Neural cell (in vitro differentiated cells): Measurements from ENCODE around the gene NET1. TPM values are rescaled to one million over a fixed set of nuclear protein-coding genes. Genes with fewer than 3 reads are reported as not detected.

ENCODE experiments used
- H2AFZ ChIP-seq: fragments of 200-600, 300-800 bp; sonication (generic), shearing (Covaris generic); 2 replicates; pipeline ENCODE4 v1.6.0; 2014; ENCODE audit warnings: low read depth, mild to moderate bottlenecking, antibody characterized with exemption, low read length, moderate library complexity
- H3F3A ChIP-seq: fragments of 200-600 bp; shearing (Covaris generic); 2 replicates; pipeline ENCODE4 v1.6.1; 2016; ENCODE audit warnings: mild to moderate bottlenecking, moderate library complexity, mixed read lengths, antibody characterized with exemption, low read length; ENCODE audit not compliant: insufficient read depth, poor library complexity, severe bottlenecking
- H3K27ac ChIP-seq: fragments of 200-600, 300-800 bp; sonication (generic), shearing (Covaris generic); 2 replicates; pipeline ENCODE4 v1.5.1; 2014; ENCODE audit warnings: mild to moderate bottlenecking, low read length, moderate library complexity
- H3K27me3 ChIP-seq: fragments of 300-800, 200-600 bp; sonication (generic), shearing (Covaris generic); 2 replicates; pipeline ENCODE4 v1.6.0; 2014; ENCODE audit warnings: mild to moderate bottlenecking, low read depth, low read length, moderate library complexity; ENCODE audit not compliant: insufficient read depth
- H3K36me3 ChIP-seq: fragments of 300-800, 200-600 bp; sonication (generic), shearing (Covaris generic); 2 replicates; pipeline ENCODE4 v1.5.1; 2014; ENCODE audit warnings: mild to moderate bottlenecking, antibody characterized with exemption, low read length, moderate library complexity; ENCODE audit not compliant: insufficient read depth
- H3K4me2 ChIP-seq: fragments of 300-800, 200-600 bp; sonication (generic), shearing (Covaris generic); 2 replicates; pipeline ENCODE4 v1.6.0; 2014; ENCODE audit warnings: mild to moderate bottlenecking, low read length
- H3K4me3 ChIP-seq: fragments of 300-800, 200-600 bp; sonication (generic), shearing (Covaris generic); 2 replicates; pipeline ENCODE4 v1.5.1; 2014; ENCODE audit warnings: mild to moderate bottlenecking, low read length, moderate library complexity
- H3K79me2 ChIP-seq: fragments of 200-600 bp; shearing (Covaris generic); replicated peaks from 2 replicates; pipeline ENCODE4 v1.6.0; 2014; ENCODE audit warnings: mild to moderate bottlenecking, low read length, moderate library complexity; ENCODE audit not compliant: insufficient read depth
- H3K9ac ChIP-seq: fragments of 300-800, 200-600 bp; sonication (generic), shearing (Covaris generic); 2 replicates; pipeline ENCODE4 v1.6.1; 2016; ENCODE audit warnings: mild to moderate bottlenecking, low read length, mixed read lengths
- H3K9me2 ChIP-seq: fragments of 200-600 bp; shearing (Covaris generic); 2 replicates; pipeline ENCODE4 v1.6.1; 2016; ENCODE audit warnings: mild to moderate bottlenecking, low read length, mixed read lengths; ENCODE audit not compliant: insufficient read depth
- H3K9me3 ChIP-seq: fragments of 200-600, 300-800 bp; sonication (generic), shearing (Covaris generic); 2 replicates; pipeline ENCODE4 v1.6.1; 2016; ENCODE audit warnings: mild to moderate bottlenecking, mixed run types, low read length, moderate library complexity, mixed read lengths
- H4K20me1 ChIP-seq: fragments of 200-600 bp; shearing (Covaris generic); 2 replicates; pipeline ENCODE4 v1.6.1; 2016; ENCODE audit warnings: mild to moderate bottlenecking, mixed run types; ENCODE audit not compliant: insufficient read depth
- CTCF ChIP-seq: fragments of 450-650 bp; IDR thresholded peaks from 2 replicates; pipeline ENCODE4 v1.5.1; 2014; ENCODE audit warnings: antibody characterized with exemption, mild to moderate bottlenecking, moderate library complexity; ENCODE audit not compliant: poor library complexity, severe bottlenecking
- EP300 ChIP-seq: fragments of 450-650 bp; conservative IDR thresholded peaks from 2 replicates; pipeline ENCODE4 v1.6.1; 2014; ENCODE audit warnings: antibody characterized with exemption, mild to moderate bottlenecking, moderate library complexity; ENCODE audit not compliant: poor library complexity, severe bottlenecking
- EZH2 ChIP-seq: fragments of 200-600, 300-800 bp; shearing (Covaris generic), sonication (generic); IDR thresholded peaks from 2 replicates; pipeline ENCODE4 v1.6.1; 2014; ENCODE audit warnings: antibody characterized with exemption, low read length, borderline replicate concordance, mild to moderate bottlenecking; ENCODE audit not compliant: insufficient read depth, poor library complexity, severe bottlenecking
- MXI1 ChIP-seq: fragments of 450-650 bp; conservative IDR thresholded peaks from 2 replicates; pipeline ENCODE4 v1.6.1; 2014; ENCODE audit warnings: antibody characterized with exemption, mild to moderate bottlenecking; ENCODE audit not compliant: poor library complexity, severe bottlenecking
- POLR2AphosphoS5 ChIP-seq: IDR thresholded peaks from 2 replicates; pipeline ENCODE4 v1.6.1; 2012
- RAD21 ChIP-seq: fragments of 450-650 bp; conservative IDR thresholded peaks from 2 replicates; pipeline ENCODE4 v1.6.1; 2014; ENCODE audit warnings: antibody characterized with exemption, mild to moderate bottlenecking, moderate library complexity
- REST ChIP-seq: IDR thresholded peaks from 2 replicates; pipeline ENCODE4 v1.6.1; 2012; ENCODE audit warnings: borderline replicate concordance
- SMC3 ChIP-seq: fragments of 450-650 bp; conservative IDR thresholded peaks from 2 replicates; pipeline ENCODE4 v1.6.1; 2014; ENCODE audit warnings: antibody characterized with exemption, mild to moderate bottlenecking, moderate library complexity; ENCODE audit not compliant: poor library complexity
- TAF1 ChIP-seq: IDR thresholded peaks from 2 replicates; pipeline ENCODE4 v1.6.1; 2012; ENCODE audit warnings: low read depth
- polyA plus RNA-seq: library from polyadenylated mRNA; depleted of rRNA; stranded (reverse); fragments of >200 nt; gene quantifications from 2 replicates; pipeline ENCODE4 v1.2.3, GENCODE V29; 2014

The NET1 gene
- polyA plus RNA-seq, 1 donor from 2014 or later: 8.0 TPM

- Histone ChIP-seq H3K27me3 (no peaks in the 10 kb centered on the region), H3K27ac (no peak overlapping the region), H3K9me3 (no peaks in the 10 kb centered on the region), H3K36me3 (no peaks in the 10 kb centered on the region), H3K9ac (no peak overlapping the region), H3K79me2 (no peaks in the 10 kb centered on the region), H2AFZ (no peak overlapping the region), H3F3A (no peaks in the 10 kb centered on the region), H4K20me1 (no peaks in the 10 kb centered on the region), H3K4me3 (no peak overlapping the region), H3K9me2 (no peaks in the 10 kb centered on the region), H3K4me2 (no peak overlapping the region)
- TF ChIP-seq TAF1: no peak
- no peak for TF ChIP-seq RAD21
- TF ChIP-seq SMC3: no peak
- TF ChIP-seq CTCF: no peak
- no peak for TF ChIP-seq REST
- no peak for TF ChIP-seq EZH2
- no peak for TF ChIP-seq POLR2AphosphoS5
- no peak for TF ChIP-seq MXI1
- no peak for TF ChIP-seq EP300
These were observed 31.2 kb upstream of the NET1 start for GRCh38 chr10:5381187-5381586.

- Histone ChIP-seq H3K9me2 (no peaks in the 10 kb centered on the region), H3K4me3 (no peak overlapping the region), H3K4me2 (no peak overlapping the region), H3K27me3 (no peaks in the 10 kb centered on the region), H3F3A (no peaks in the 10 kb centered on the region), H3K9me3 (no peaks in the 10 kb centered on the region), H3K79me2 (no peaks in the 10 kb centered on the region), H4K20me1 (no peaks in the 10 kb centered on the region), H2AFZ (no peak overlapping the region), H3K27ac (no peak overlapping the region), H3K36me3 (no peaks in the 10 kb centered on the region), H3K9ac (no peak overlapping the region)
- TF ChIP-seq EP300: no peak
- TF ChIP-seq CTCF: no peak
- TF ChIP-seq TAF1: no peak
- no peak for TF ChIP-seq REST
- TF ChIP-seq POLR2AphosphoS5: no peak
- TF ChIP-seq MXI1: no peak
- TF ChIP-seq EZH2: no peak
- TF ChIP-seq SMC3: no peak
- TF ChIP-seq RAD21: no peak
These were observed 27.1 kb upstream of the NET1 start for GRCh38 chr10:5385224-5385623.
